Adrenal gland (tissue), 12 donors: Measurements from ENCODE around the gene TREH. TPM values are rescaled to one million over a fixed set of nuclear protein-coding genes. Genes with fewer than 3 reads are reported as not detected.

Experiments used
- DNase-seq, 7 donors: peaks; one replicate each; pipeline ENCODE4 v3.0.0-alpha.2; 2019 to 2020
- H3K27ac ChIP-seq, 5 donors: fragments of 200-600 bp; sonication (generic) in 4 of 5; 1 replicate in 3 of 5; 2 replicates in 2 of 5; pipeline versions ENCODE4 v1.5.1 to v1.8.0; 2016 to 2020; ENCODE audit warnings: mild to moderate bottlenecking in 1 of 5
- H3K27me3 ChIP-seq: fragments of 200-600 bp; 2 replicates; pipeline ENCODE4 v1.8.0; 2021
- H3K36me3 ChIP-seq, 2 donors: fragments of 200-600 bp; replicated peaks in 1 of 2; 1 replicate in 1 of 2; 2 replicates in 1 of 2; pipeline versions ENCODE4 v1.5.1 to v1.8.0; 2018 to 2022
- H3K4me1 ChIP-seq, 2 donors: fragments of 200-600 bp; replicated peaks in 1 of 2; 1 replicate in 1 of 2; 2 replicates in 1 of 2; pipeline versions ENCODE4 v1.5.1 to v1.8.0; 2018 to 2021
- H3K4me3 ChIP-seq, 4 donors: fragments of 200-600 bp; sonication (generic) in 3 of 4; one replicate each; pipeline ENCODE4 v1.5.1; 2016 to 2018
- H3K9me3 ChIP-seq, 3 donors: fragments of 200-600 bp; sonication (generic) in 1 of 3; replicated peaks in 1 of 3; 1 replicate in 2 of 3; 2 replicates in 1 of 3; pipeline versions ENCODE4 v1.5.1 to v1.8.0; 2016 to 2021
- POLR2A ChIP-seq, 2 donors: fragments of 450-650 bp; IDR thresholded peaks; one replicate each; pipeline ENCODE4 v1.6.1; 2017; ENCODE audit warnings: antibody characterized with exemption in 2 of 2, mild to moderate bottlenecking in 2 of 2, moderate library complexity in 1 of 2
- WGBS, 4 donors: extraction: QIAGEN DNeasy Blood & Tissue Kit in 2 of 4; methylation state at CpG; one replicate each; pipeline versions ENCODE4 v1.1.5 to v1.1.7; 2013 to 2017; 5-methylcytosine and 5-hydroxymethylcytosine counted together
- intact Hi-C, 2 donors: fragments of 100-400 bp; cut with DNase I; formaldehyde crosslinking; loops; one replicate each; pipeline versions ENCODE4 v1.14.1 to v1.15.0; 2022 to 2023
- polyA plus RNA-seq, 3 donors: library from polyadenylated mRNA; stranded (reverse); fragments of 200-250 nt in 2 of 3; fragments of 350-450 nt in 1 of 3; fragmentation: Illumina TruSeq in 1 of 3; extraction: RNeasy Lipid Tissue Mini Kit (QIAGEN cat#74804) in 1 of 3; gene quantifications; one replicate each; pipeline ENCODE4 v1.2.3, GENCODE V29; 2013 to 2014
- total RNA-seq, 9 donors: library from RNA; depleted of rRNA in 4 of 9; stranded (reverse); fragments of >200 nt in 4 of 9; fragments of 120-200 nt in 1 of 9; fragmentation: NEBNext Ultra II Directional in 1 of 9; extraction: Animal tissue kit (Norgen Biotek cat#: 25700) in 1 of 9; gene quantifications; one replicate each; pipeline versions ENCODE4 v1.1.0 to v1.2.4, GENCODE V29; 2013 to 2023
- TF ChIP-seq, protein P1 (sequence below), 6 experiments: fragments of 450-650 bp in 4 of 6; fragments of 200-600 bp in 2 of 6; sonication (generic) in 1 of 6; IDR thresholded peaks; 1 replicate in 5 of 6; 2 replicates in 1 of 6; pipeline versions ENCODE4 v1.5.1 to v1.8.0; 2016 to 2021; ENCODE audit warnings: antibody characterized with exemption in 6 of 6, mild to moderate bottlenecking in 2 of 6, moderate library complexity in 1 of 6
- donor health status: healthy with polysubstance abuse.
- donor health status: Bipolar disorder and iron deficiency.
- donor health status: DM: yes; HTN: yes; CAD: no.
- donor health status: DM: no; HTN: no; CAD: no.
- donor health status: DM: no; HTN: no; CAD: no.
- donor health status: DM: yes; HTN: yes; CAD: no.

Gene TREH
- total and polyA plus RNA-seq, 12 donors, result 3.0 to 5.1 TPM; not detected in 10

DNA sequence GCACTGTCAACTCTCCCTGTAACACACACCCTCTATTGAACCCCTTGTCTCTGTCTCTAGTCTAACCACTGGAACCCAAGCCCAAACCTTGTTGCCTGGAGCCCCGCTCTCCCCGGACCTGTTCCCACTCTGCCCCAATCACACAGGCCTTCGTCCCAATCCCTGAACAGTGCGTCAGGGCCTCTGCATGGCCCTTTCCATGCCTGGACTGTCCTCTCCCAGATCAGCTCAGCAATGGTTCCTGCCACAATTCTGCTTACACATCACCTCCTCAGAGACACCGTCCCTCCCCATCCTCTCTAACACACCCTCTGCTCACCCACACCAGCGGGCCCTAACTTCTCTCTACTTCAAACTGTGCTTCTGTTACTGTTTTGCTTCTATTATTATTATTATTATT, 1.5 kb downstream of the TREH start:
- no peaks in the 10 kb centered on the region for H3K27me3 ChIP-seq
- no peak overlapping the region for H3K4me3 ChIP-seq
- no peaks in the 10 kb centered on the region for H3K9me3 ChIP-seq
- TF ChIP-seq POLR2A (IDR thresholded peaks at IDR 0.05), result no peak
- TF ChIP-seq, protein P1, sequence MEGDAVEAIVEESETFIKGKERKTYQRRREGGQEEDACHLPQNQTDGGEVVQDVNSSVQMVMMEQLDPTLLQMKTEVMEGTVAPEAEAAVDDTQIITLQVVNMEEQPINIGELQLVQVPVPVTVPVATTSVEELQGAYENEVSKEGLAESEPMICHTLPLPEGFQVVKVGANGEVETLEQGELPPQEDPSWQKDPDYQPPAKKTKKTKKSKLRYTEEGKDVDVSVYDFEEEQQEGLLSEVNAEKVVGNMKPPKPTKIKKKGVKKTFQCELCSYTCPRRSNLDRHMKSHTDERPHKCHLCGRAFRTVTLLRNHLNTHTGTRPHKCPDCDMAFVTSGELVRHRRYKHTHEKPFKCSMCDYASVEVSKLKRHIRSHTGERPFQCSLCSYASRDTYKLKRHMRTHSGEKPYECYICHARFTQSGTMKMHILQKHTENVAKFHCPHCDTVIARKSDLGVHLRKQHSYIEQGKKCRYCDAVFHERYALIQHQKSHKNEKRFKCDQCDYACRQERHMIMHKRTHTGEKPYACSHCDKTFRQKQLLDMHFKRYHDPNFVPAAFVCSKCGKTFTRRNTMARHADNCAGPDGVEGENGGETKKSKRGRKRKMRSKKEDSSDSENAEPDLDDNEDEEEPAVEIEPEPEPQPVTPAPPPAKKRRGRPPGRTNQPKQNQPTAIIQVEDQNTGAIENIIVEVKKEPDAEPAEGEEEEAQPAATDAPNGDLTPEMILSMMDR (IDR thresholded peaks at IDR 0.05), result no peak
- H3K4me1 ChIP-seq, result no peaks in the 10 kb centered on the region
- intact Hi-C loops, result no loop called here
- H3K36me3 ChIP-seq, result no peaks in the 10 kb centered on the region
- WGBS, 4 donors, result 88 to 93% (median 91%) methylated on average over 6 of the region's 6 CpGs
- H3K27ac ChIP-seq, result no peak overlapping the region
- DNase-seq, result no peak

DNA sequence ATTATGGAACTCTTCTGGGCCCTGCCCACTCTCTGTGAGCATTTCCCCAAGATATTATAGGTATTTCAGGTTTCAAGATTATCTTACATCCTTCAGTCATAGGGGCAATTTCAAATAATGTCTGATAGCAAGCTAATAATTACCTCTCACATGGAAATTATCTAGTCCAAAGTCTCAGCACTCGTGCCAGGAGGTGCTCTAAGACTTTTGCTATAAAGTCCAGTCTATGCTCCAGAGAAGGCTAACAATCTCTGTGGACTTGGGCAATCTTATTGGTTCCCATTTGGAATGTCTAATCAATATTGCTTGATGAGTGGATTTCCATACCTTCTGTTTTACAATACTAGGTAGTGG, 5.4 kb downstream of the TREH start:
- intact Hi-C loops, result no loop called here
- no peaks in the 10 kb centered on the region for H3K27me3 ChIP-seq
- no peak overlapping the region for H3K4me3 ChIP-seq
- WGBS, 4 donors, result 87 to 95% (median 88%) methylated on average over 1 of the region's 1 CpG
- H3K9me3 ChIP-seq, result no peaks in the 10 kb centered on the region
- no peaks in the 10 kb centered on the region for H3K36me3 ChIP-seq
- H3K27ac ChIP-seq, result no peak overlapping the region
- DNase-seq, result no peak
- no peaks in the 10 kb centered on the region for H3K4me1 ChIP-seq
- TF ChIP-seq, protein P1 (IDR thresholded peaks at IDR 0.05), result no peak
- no peak for TF ChIP-seq POLR2A (IDR thresholded peaks at IDR 0.05)

DNA sequence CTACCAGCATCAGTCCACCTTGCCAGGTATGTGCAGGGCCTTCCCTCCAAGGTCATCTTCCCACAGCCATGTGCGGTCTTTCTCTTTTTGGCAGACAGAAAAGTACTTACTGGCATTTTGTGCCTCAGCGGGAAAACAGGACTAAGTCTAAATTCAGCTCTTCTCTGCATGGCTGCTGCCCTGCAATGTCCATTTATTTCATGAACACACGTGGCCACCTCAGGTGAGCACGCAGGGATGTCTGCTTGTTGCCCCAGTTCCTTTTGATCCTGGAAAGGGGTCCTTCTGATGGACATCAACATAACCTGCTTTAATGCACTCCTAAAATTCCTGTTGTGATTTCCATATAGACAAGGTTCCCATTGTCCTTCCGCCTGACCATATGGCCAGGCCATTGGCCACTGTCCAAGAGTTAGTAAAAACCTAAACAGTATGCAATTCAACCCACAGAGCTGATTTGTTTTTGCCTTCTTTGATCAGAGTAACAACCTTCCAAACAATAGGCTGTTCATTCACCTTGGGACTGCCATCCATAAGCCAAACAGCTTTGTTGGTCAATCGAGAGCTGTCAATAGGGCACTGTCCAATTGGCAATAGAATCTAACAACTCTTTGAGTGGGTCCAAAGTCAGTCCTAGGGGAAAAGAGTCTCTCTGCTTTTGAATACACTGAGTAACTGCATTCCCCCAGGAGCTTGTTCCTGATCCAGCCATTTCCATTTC, 5.9 kb downstream of the TREH start:
- Histone ChIP-seq H3K4me3 (no peak overlapping the region), H3K9me3 (no peaks in the 10 kb centered on the region), H3K36me3 (no peaks in the 10 kb centered on the region), H3K27ac (no peak overlapping the region), H3K4me1 (no peaks in the 10 kb centered on the region), H3K27me3 (no peaks in the 10 kb centered on the region)
- no peak for DNase-seq
- WGBS, 4 donors, result 78 to 86% (median 82%) methylated on average over 6 of the region's 6 CpGs
- intact Hi-C loops, result no loop called here
- TF ChIP-seq, protein P1 (IDR thresholded peaks at IDR 0.05), result no peak
- TF ChIP-seq POLR2A (IDR thresholded peaks at IDR 0.05), result no peak

DNA sequence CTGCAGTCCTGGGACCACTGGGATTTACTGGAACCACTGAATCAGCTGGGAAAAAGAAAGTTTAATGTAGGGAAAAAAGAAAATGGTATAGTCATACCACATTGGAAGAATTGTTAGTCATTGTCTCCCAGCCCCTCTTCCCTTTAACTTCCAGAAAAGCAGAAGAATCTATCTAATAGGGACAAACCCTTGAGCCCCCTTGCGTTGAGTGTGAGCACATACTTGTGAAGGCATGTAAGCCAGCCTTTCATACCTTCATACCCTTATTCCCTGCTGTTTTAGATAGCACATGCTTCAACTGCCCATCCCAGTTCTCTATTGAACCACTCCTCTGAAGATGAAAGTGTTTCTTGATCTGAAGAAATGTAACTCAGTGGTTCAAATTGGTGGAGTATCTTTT, 6.6 kb downstream of the TREH start:
- Histone ChIP-seq H3K27ac (no peak overlapping the region), H3K4me1 (no peaks in the 10 kb centered on the region), H3K4me3 (no peak overlapping the region), H3K9me3 (no peaks in the 10 kb centered on the region), H3K27me3 (no peaks in the 10 kb centered on the region), H3K36me3 (no peaks in the 10 kb centered on the region)
- WGBS, 4 donors, result 44 to 78% (median 65%) methylated on average over 1 of the region's 1 CpG
- no peak for DNase-seq
- TF ChIP-seq, protein P1 (IDR thresholded peaks at IDR 0.05), result no peak
- TF ChIP-seq POLR2A (IDR thresholded peaks at IDR 0.05), result no peak
- intact Hi-C loops, result no loop called here
